IMR-90 (cell line): ENCODE data around the gene PRMT7. TPM values are rescaled to one million over a fixed set of nuclear protein-coding genes. Genes with fewer than 3 reads are reported as not detected.

Source experiments
- ATAC-seq: fragments of 200-7000 bp; cut with Tn5 transposase; 2 replicates; pipeline ENCODE4 v1.9.1; 2020; ENCODE audit warnings: low read depth, mild to moderate bottlenecking, moderate library complexity
- BruUV-seq: library from RNA; stranded (reverse); fragments of 400-500 nt; replicated peaks from 2 replicates; lab custom pipeline; 2021; lab: Mats Ljungman, UMichigan
- CTCF ChIA-PET: fragments of 300-600 bp; formaldehyde crosslinking; extraction: SDS; loops from one replicate; lab custom pipeline; 2021; ENCODE audit warnings: antibody characterized with exemption; lab: Yijun Ruan, JAX
- POLR2A ChIA-PET: fragments of 300-600 bp; sonication (Branson Sonifier 250); formaldehyde crosslinking; loops from one replicate; lab custom pipeline; 2022; ENCODE audit warnings: antibody characterized with exemption; ENCODE audit not compliant: unreplicated experiment; lab: Charles Lee
- DNase-seq: peaks from one replicate; pipeline ENCODE4 v3.0.0; 2013
- H2AFZ ChIP-seq: replicated peaks from 2 replicates; pipeline ENCODE3; 2013; ENCODE audit warnings: low read length, mild to moderate bottlenecking; ENCODE audit not compliant: poor library complexity
- H2AK5ac ChIP-seq: 2 replicates; pipeline ENCODE4 v1.6.1; 2013; ENCODE audit warnings: low read depth, low read length, inconsistent platforms
- H2AK9ac ChIP-seq: replicated peaks from 2 replicates; pipeline ENCODE3; 2013; ENCODE audit warnings: mild to moderate bottlenecking, low read depth, low read length, moderate library complexity; ENCODE audit not compliant: poor library complexity
- H2BK120ac ChIP-seq: 2 replicates; pipeline ENCODE4 v1.6.1; 2013; ENCODE audit warnings: low read depth, low read length, inconsistent platforms
- H2BK15ac ChIP-seq: 3 replicates; pipeline ENCODE4 v1.6.1; 2013; ENCODE audit warnings: low read depth, low read length, inconsistent platforms
- H2BK20ac ChIP-seq: 2 replicates; pipeline ENCODE4 v1.6.1; 2013; ENCODE audit warnings: low read depth, mild to moderate bottlenecking, inconsistent platforms, low read length, moderate library complexity
- H2BK5ac ChIP-seq: 2 replicates; pipeline ENCODE4 v1.6.1; 2013; ENCODE audit warnings: mild to moderate bottlenecking, low read depth, low read length, inconsistent platforms; ENCODE audit not compliant: poor library complexity, severe bottlenecking
- H3K14ac ChIP-seq: replicated peaks from 2 replicates; pipeline ENCODE4 v1.6.1; 2013; ENCODE audit warnings: low read depth, low read length, inconsistent platforms
- H3K18ac ChIP-seq: 2 replicates; pipeline ENCODE4 v1.6.1; 2013; ENCODE audit warnings: low read depth, low read length, control low read depth
- H3K23ac ChIP-seq: 2 replicates; pipeline ENCODE4 v1.6.1; 2013; ENCODE audit warnings: low read depth, low read length, inconsistent platforms
- H3K27ac ChIP-seq: 2 replicates; pipeline ENCODE4 v1.5.1; 2013; ENCODE audit warnings: mild to moderate bottlenecking, control low read depth, low read length; ENCODE audit not compliant: insufficient read depth
- H3K27me3 ChIP-seq: 2 replicates; pipeline ENCODE4 v1.6.1; 2013; ENCODE audit warnings: low read length; ENCODE audit not compliant: control insufficient read depth, insufficient read depth
- H3K36me3 ChIP-seq: 2 replicates; pipeline ENCODE4 v1.6.1; 2013; ENCODE audit warnings: low read length, mixed read lengths; ENCODE audit not compliant: control insufficient read depth, insufficient read depth
- H3K4ac ChIP-seq: 2 replicates; pipeline ENCODE4 v1.6.1; 2013; ENCODE audit warnings: low read depth, low read length, inconsistent platforms
- H3K4me1 ChIP-seq: 2 replicates; pipeline ENCODE4 v1.6.1; 2013; ENCODE audit warnings: low read length, mixed read lengths; ENCODE audit not compliant: control insufficient read depth, insufficient read depth
- H3K4me2 ChIP-seq: 2 replicates; pipeline ENCODE4 v1.6.1; 2013; ENCODE audit warnings: low read depth, mild to moderate bottlenecking, control low read depth, low read length, moderate library complexity
- H3K4me3 ChIP-seq: 2 replicates; pipeline ENCODE4 v1.5.1; 2013; ENCODE audit warnings: low read depth, mild to moderate bottlenecking, control low read depth, low read length, moderate library complexity; ENCODE audit not compliant: insufficient read depth
- H3K56ac ChIP-seq: 2 replicates; pipeline ENCODE4 v1.6.1; 2013; ENCODE audit warnings: low read length, inconsistent platforms; ENCODE audit not compliant: insufficient read depth; ENCODE audit errors: extremely low read depth
- H3K79me1 ChIP-seq, 2 experiments: 2 replicates each; pipeline ENCODE4 v1.6.1; 2013; ENCODE audit warnings: low read length in 2 of 2, inconsistent platforms in 1 of 2, low read depth in 1 of 2
- H3K9ac ChIP-seq: 2 replicates; pipeline ENCODE4 v1.6.1; 2013; ENCODE audit warnings: low read depth, low read length, control low read depth
- H3K9me1 ChIP-seq: 2 replicates; pipeline ENCODE4 v1.6.1; 2013; ENCODE audit warnings: low read length, inconsistent platforms; ENCODE audit not compliant: insufficient read depth
- H3K9me3 ChIP-seq: 2 replicates; pipeline ENCODE4 v1.6.1; 2013; ENCODE audit warnings: low read length; ENCODE audit not compliant: control insufficient read depth, insufficient read depth
- H4K20me1 ChIP-seq: 2 replicates; pipeline ENCODE4 v1.6.1; 2013; ENCODE audit warnings: low read length, inconsistent platforms; ENCODE audit not compliant: insufficient read depth
- H4K5ac ChIP-seq: 2 replicates; pipeline ENCODE4 v1.6.1; 2013; ENCODE audit warnings: mild to moderate bottlenecking, low read depth, low read length, control low read depth
- H4K8ac ChIP-seq, 2 experiments: 2 replicates each; pipeline ENCODE4 v1.6.1; 2013; ENCODE audit warnings: low read depth in 2 of 2, low read length in 2 of 2, control low read depth in 1 of 2, inconsistent platforms in 1 of 2
- H4K91ac ChIP-seq: 2 replicates; pipeline ENCODE4 v1.6.1; 2013; ENCODE audit warnings: low read depth, low read length, inconsistent platforms; ENCODE audit not compliant: insufficient read depth
- BHLHE40 ChIP-seq: fragments of 150-350 bp; IDR thresholded peaks from 2 replicates; pipeline ENCODE4 v1.6.1; 2016; ENCODE audit warnings: mild to moderate bottlenecking, low read depth, low read length
- CHD1 ChIP-seq: IDR thresholded peaks from 2 replicates; pipeline ENCODE4 v1.6.1; 2012; ENCODE audit warnings: low read depth, low read length, improper control_type of control experiment
- MXI1 ChIP-seq: IDR thresholded peaks from 2 replicates; pipeline ENCODE4 v1.6.1; 2012; ENCODE audit warnings: low read depth, mild to moderate bottlenecking, low read length, moderate library complexity, borderline replicate concordance
- NFE2L2 ChIP-seq: fragments of 150-350 bp; IDR thresholded peaks from 2 replicates; pipeline ENCODE4 v1.6.1; 2016; ENCODE audit warnings: low read depth, mild to moderate bottlenecking, low read length
- POLR2A ChIP-seq: IDR thresholded peaks from 2 replicates; pipeline ENCODE4 v1.6.1; 2012; ENCODE audit warnings: mild to moderate bottlenecking, low read depth, low read length
- RCOR1 ChIP-seq: IDR thresholded peaks from 2 replicates; pipeline ENCODE4 v1.6.1; 2012; ENCODE audit warnings: mild to moderate bottlenecking, low read length, improper control_type of control experiment; ENCODE audit not compliant: insufficient replicate concordance
- RFX5 ChIP-seq: IDR thresholded peaks from 2 replicates; pipeline ENCODE4 v1.8.0; 2012; ENCODE audit warnings: low read depth, mild to moderate bottlenecking, low read length, moderate library complexity
- WGBS, 2 experiments: methylation state at CpG; one replicate each; pipeline versions ENCODE4 v1.1.5 to v1.1.7; 2013; ENCODE audit warnings: missing lambda C conversion rate in 2 of 2; ENCODE audit not compliant: insufficient read length in 1 of 2; ENCODE audit errors: extremely low coverage in 2 of 2; 5-methylcytosine and 5-hydroxymethylcytosine counted together
- dilution Hi-C: fragments of 300-500 bp; cut with HindIII; formaldehyde crosslinking; loops from one replicate; pipeline ENCODE4 v1.14.3; 2018; ENCODE audit warnings: low sequenced_read_pairs; ENCODE audit not compliant: unreplicated experiment
- in situ Hi-C: fragments of 300-500 bp; cut with MboI; formaldehyde crosslinking; loops from 3 replicates; pipeline ENCODE4 v1.14.3; 2019; ENCODE audit warnings: low sequenced_read_pairs, inconsistent platforms, mixed read lengths
- intact Hi-C: fragments of 100-400 bp; cut with micrococcal nuclease; formaldehyde crosslinking; loops from 2 replicates; pipeline ENCODE4 v1.10.0; 2022
- polyA plus RNA-seq, 3 experiments: library from polyadenylated mRNA; depleted of rRNA; stranded (reverse); fragments of >200 nt; gene quantifications; 2 replicates each; pipeline ENCODE4 v1.2.3, GENCODE V29; 2012; ENCODE audit warnings: low replicate concordance in 1 of 3
- total RNA-seq: library from RNA; depleted of rRNA; stranded (reverse); fragments of >200 nt; gene quantifications from 2 replicates; pipeline ENCODE4 v1.2.3, GENCODE V29; 2012
- TF ChIP-seq, protein P1 (sequence below): fragments of 150-350 bp; IDR thresholded peaks from 2 replicates; pipeline ENCODE4 v1.6.1; 2016; ENCODE audit warnings: low read depth, mild to moderate bottlenecking, low read length, moderate library complexity, borderline replicate concordance
- TF ChIP-seq, protein P2 (sequence below): fragments of 150-350 bp; IDR thresholded peaks from 2 replicates; pipeline ENCODE4 v1.6.1; 2017; ENCODE audit warnings: mild to moderate bottlenecking, antibody characterized with exemption, low read length, low read depth

Gene PRMT7
- total and polyA plus RNA-seq, 2 of the 4 experiments (the other 2 are of a cell fraction), result 63.1 to 68.6 TPM

DNA sequence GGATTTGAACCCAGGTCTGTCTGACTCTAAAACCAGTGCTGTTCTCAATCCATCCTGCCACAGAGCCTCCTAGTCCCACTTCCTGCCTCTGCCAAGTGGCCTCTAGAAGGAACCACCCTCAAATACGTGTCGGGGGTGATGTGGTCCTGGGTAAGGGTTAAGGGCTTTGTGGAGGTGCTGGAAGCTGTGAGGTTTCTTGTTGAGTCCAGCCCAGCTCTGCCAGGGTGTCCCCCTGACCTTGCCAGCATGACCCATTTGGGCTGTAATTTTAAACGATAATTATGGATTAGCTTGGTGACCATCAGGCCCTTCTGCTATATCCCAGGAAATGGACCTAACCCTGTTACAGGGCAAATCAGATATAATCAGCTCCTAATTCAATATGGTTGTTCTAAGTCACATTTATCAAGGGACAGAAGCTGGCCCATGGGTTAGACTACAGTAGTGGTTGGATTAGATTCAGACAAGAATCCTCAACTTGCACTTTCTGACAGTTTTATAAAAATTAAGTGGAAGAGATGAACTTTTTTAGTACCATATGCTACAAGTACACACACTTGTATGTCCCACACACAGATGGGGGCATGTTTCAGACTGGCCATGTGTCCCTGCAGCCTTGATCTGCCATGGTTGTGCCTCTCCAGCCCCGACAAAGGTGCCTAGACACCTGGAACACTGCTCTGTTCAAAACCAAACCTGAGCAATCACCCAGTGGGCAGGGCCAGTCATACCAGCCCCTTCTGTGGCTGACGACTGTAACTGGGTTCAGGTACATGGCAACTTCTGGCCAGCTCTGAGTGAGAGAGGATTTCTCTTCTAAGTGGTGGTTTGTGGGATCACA, 89.5 kb downstream of the PRMT7 start:
- BruUV-seq, result no TSS peak
- Histone ChIP-seq H3K9ac (no peak overlapping the region), H2BK120ac (no peak overlapping the region), H3K18ac (no peak overlapping the region), H3K14ac (no peak overlapping the region), H3K27me3 (peaks cover 10% of the 10 kb centered on the region; the same call in 1 of the 2 replicates), H3K9me1 (peaks cover 13% of the 10 kb centered on the region), H2AFZ (no peak overlapping the region), H4K20me1 (peaks cover 4% of the 10 kb centered on the region; the same call in 1 of the 2 replicates), H4K91ac (no peak overlapping the region), H4K5ac (no peak overlapping the region), H3K4me3 (no peak overlapping the region), H2AK9ac (no peak overlapping the region), H3K4me2 (no peak overlapping the region), H3K56ac (no peak overlapping the region), H2BK15ac (no peak overlapping the region), H3K4me1 (peaks cover 7% of the 10 kb centered on the region; the same call in 1 of the 2 replicates), H3K36me3 (no peaks in the 10 kb centered on the region), H3K9me3 (no peaks in the 10 kb centered on the region), H2BK5ac (no peak overlapping the region), H2AK5ac (no peak overlapping the region), H2BK20ac (no peak overlapping the region), H4K8ac (no peak overlapping the region), H3K27ac (no peak overlapping the region), H3K23ac (no peak overlapping the region), H3K79me1 (no peaks in the 10 kb centered on the region), H3K4ac (no peak overlapping the region)
- in situ Hi-C loops, result no loop called here
- dilution Hi-C loops, result no loop called here
- DNase-seq (no peak), ATAC-seq (no peak)
- POLR2A ChIA-PET, result no interaction called here
- intact Hi-C loops, result no loop called here
- TF ChIP-seq BHLHE40 (no peak), MXI1 (no peak), RFX5 (no peak), CHD1 (no peak), POLR2A (no peak), RCOR1 (no peak), NFE2L2 (no peak)
- TF ChIP-seq, protein P1, sequence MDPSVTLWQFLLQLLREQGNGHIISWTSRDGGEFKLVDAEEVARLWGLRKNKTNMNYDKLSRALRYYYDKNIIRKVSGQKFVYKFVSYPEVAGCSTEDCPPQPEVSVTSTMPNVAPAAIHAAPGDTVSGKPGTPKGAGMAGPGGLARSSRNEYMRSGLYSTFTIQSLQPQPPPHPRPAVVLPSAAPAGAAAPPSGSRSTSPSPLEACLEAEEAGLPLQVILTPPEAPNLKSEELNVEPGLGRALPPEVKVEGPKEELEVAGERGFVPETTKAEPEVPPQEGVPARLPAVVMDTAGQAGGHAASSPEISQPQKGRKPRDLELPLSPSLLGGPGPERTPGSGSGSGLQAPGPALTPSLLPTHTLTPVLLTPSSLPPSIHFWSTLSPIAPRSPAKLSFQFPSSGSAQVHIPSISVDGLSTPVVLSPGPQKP, result no peak
- TF ChIP-seq, protein P2, sequence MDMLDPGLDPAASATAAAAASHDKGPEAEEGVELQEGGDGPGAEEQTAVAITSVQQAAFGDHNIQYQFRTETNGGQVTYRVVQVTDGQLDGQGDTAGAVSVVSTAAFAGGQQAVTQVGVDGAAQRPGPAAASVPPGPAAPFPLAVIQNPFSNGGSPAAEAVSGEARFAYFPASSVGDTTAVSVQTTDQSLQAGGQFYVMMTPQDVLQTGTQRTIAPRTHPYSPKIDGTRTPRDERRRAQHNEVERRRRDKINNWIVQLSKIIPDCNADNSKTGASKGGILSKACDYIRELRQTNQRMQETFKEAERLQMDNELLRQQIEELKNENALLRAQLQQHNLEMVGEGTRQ, result no peak
- 100% methylated on average over 1 of the region's 5 CpGs; no CpG with 5 or more reads in 1 of the 2 experiments for WGBS, 2 experiments
- CTCF ChIA-PET, result interaction anchor here (0.5 kb wide), 1 partner anchor 724 kb away, joined by 5 read pairs; no protein-coding TSS in a partner anchor
